ENCODE results near the gene FECH.

The FECH gene

DNA sequence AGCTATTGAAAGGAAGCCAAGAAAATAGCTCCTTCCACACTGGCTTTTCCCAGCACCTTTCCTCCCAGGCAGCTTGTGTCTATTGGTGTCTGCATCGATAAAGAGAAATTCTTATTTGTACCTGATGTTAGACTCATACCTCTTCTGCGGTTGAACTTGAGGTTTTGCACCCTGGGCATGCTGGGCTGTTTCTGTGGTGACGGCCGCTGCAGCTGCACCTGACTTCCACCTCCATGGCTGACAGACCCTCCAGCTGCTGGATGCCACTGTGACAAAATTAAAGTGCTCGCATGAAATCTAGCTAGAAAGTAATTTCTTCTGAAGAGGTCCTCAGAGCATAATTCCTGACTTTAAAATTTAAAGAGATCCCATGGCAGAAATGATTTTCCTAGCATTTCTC, 6.6 kb downstream of the FECH start:
- Histone ChIP-seq H3K9ac (ENCODE audit: low read length in 2 of 2) (no peak overlapping the region), H3K4me1 (ENCODE audit: control insufficient read depth, insufficient read depth, low read length) (no peaks in the 10 kb centered on the region), H3K36me3 (ENCODE audit: control insufficient read depth in 2 of 2, insufficient read depth in 2 of 2, low read length in 2 of 2) (peaks cover 23 to 29% of the 10 kb centered on the region in 2 donors), H3K4me3 (ENCODE audit: low read length in 2 of 2) (no peak overlapping the region), H3K27ac (ENCODE audit: low read length) (no peak overlapping the region), H3K9me3 (ENCODE audit: control insufficient read depth in 2 of 2, low read length in 2 of 2) (no peaks in the 10 kb centered on the region), H3K27me3 (ENCODE audit: control insufficient read depth in 1 of 2, insufficient read depth in 2 of 2, low read length in 2 of 2) (no peaks in the 10 kb centered on the region)

DNA sequence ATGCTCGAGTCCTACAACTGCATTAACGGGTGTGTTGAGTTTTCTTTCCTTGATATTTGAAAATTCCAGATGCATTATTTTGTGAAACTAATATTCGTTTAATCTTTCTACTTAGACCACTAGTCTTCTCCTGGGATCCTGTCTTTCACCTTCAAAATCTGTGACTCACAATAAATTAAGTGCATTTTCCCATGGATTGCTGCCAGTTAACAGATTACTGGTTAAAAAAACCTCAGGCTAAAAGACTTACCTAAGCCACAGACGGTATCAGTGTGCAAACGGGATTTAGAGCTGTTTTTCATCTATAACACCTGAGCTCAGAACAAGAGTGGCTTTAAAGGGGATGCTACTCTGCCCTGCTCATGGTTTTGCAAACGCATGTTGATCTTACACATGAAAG, 10.2 kb downstream of the FECH start:
- no peaks in the 10 kb centered on the region for H3K9me3 ChIP-seq (ENCODE audit: control insufficient read depth in 2 of 2, low read length in 2 of 2)
- no peak overlapping the region for H3K4me3 ChIP-seq (ENCODE audit: low read length in 2 of 2)
- peaks cover 25 to 39% of the 10 kb centered on the region in 2 donors for H3K36me3 ChIP-seq (ENCODE audit: control insufficient read depth in 2 of 2, insufficient read depth in 2 of 2, low read length in 2 of 2)
- no peak overlapping the region for H3K27ac ChIP-seq (ENCODE audit: low read length)
- no peak overlapping the region for H3K9ac ChIP-seq (ENCODE audit: low read length in 2 of 2)
- H3K27me3 ChIP-seq (ENCODE audit: control insufficient read depth in 1 of 2, insufficient read depth in 2 of 2, low read length in 2 of 2): no peaks in the 10 kb centered on the region
- H3K4me1 ChIP-seq (ENCODE audit: control insufficient read depth, insufficient read depth, low read length): no peaks in the 10 kb centered on the region

DNA sequence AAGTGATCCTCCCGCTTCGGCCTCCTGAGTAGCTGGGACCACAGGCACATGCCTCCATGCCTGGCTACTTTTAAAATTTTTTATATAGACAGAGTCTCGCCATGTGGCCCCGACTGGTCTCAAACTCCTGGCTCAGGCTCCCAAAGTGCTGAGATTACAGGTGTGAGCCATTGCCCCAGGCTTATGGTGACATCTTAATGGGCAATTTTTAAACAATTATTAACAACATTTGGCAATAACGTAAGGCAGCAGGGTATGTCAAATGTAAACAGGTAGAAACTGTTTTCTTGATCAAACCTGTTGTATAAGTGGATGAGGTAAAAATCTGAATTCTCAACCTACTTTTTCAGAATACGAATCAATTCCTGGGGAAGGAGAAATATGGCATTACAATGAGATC, 11.0 kb downstream of the FECH start:
- no peak overlapping the region for H3K27ac ChIP-seq (ENCODE audit: low read length)
- no peak overlapping the region for H3K4me3 ChIP-seq (ENCODE audit: low read length in 2 of 2)
- no peak overlapping the region for H3K9ac ChIP-seq (ENCODE audit: low read length in 2 of 2)
- H3K27me3 ChIP-seq (ENCODE audit: control insufficient read depth in 1 of 2, insufficient read depth in 2 of 2, low read length in 2 of 2): no peaks in the 10 kb centered on the region
- H3K36me3 ChIP-seq (ENCODE audit: control insufficient read depth in 2 of 2, insufficient read depth in 2 of 2, low read length in 2 of 2): peaks cover 33 to 43% of the 10 kb centered on the region in 2 donors
- no peaks in the 10 kb centered on the region for H3K4me1 ChIP-seq (ENCODE audit: control insufficient read depth, insufficient read depth, low read length)
- no peaks in the 10 kb centered on the region for H3K9me3 ChIP-seq (ENCODE audit: control insufficient read depth in 2 of 2, low read length in 2 of 2)

DNA sequence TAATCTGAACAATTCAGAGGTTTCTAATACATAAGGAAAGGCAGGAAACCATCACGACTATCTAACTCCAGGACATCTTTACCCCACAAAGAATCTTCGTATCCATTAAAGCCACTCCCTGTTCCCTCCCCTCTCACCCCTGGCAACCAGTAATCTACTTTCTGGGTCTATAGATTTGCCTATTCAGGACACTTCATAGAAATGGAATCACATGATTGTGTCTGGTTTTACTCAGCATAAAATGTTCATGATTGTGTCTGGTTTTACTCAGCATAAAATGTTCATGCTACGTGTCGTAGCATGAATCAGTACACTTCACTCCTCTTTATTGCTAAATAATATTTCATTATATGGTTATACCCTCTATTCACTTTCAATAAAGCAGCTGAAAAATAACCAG, 11.6 kb downstream of the FECH start:
- peaks cover 39 to 47% of the 10 kb centered on the region in 2 donors for H3K36me3 ChIP-seq (ENCODE audit: control insufficient read depth in 2 of 2, insufficient read depth in 2 of 2, low read length in 2 of 2)
- H3K27me3 ChIP-seq (ENCODE audit: control insufficient read depth in 1 of 2, insufficient read depth in 2 of 2, low read length in 2 of 2): no peaks in the 10 kb centered on the region
- H3K4me3 ChIP-seq (ENCODE audit: low read length in 2 of 2): no peak overlapping the region
- H3K4me1 ChIP-seq (ENCODE audit: control insufficient read depth, insufficient read depth, low read length): no peaks in the 10 kb centered on the region
- no peak overlapping the region for H3K9ac ChIP-seq (ENCODE audit: low read length in 2 of 2)
- H3K27ac ChIP-seq (ENCODE audit: low read length): no peak overlapping the region
- H3K9me3 ChIP-seq (ENCODE audit: control insufficient read depth in 2 of 2, low read length in 2 of 2): no peaks in the 10 kb centered on the region

DNA sequence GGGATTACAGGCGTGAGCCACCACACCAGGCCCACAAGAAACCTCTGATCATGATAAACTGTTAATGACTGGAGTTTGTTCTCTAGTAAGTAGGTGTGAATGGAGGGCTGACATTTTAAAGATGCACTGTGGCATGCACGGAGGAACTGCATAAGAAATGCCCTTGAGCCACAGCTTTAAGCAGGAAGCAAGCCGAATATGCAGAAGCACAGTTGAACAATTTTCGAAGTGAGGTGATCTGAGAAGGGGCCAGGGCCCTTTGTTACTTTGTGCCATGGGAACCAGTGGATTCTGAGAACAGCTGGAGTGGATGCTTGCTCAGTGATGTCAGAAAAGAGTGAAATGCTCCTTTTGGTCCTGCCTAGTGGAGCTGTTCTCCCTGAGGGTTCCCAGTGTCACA, 16.3 kb downstream of the FECH start:
- H3K4me3 ChIP-seq (ENCODE audit: low read length in 2 of 2): no peak overlapping the region

DNA sequence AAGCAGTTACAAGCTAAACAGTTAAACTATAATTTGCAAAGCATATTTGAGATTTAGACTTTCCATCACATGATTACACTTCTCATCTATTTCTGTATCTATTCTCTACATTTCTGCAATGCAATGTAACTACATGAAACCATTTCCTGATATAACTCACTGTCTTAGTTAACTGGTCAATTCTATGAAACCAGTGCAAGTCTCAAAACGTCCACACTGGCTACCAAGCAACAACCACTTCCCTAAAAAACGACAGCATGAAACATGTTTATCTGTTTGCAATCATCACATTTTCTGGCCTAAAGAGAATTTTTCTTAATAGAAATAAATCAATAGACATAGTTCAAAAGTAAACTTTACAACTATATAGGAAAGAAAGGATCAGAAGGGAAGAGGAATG, 17.4 kb downstream of the FECH start:
- no peaks in the 10 kb centered on the region for H3K27me3 ChIP-seq (ENCODE audit: control insufficient read depth in 1 of 2, insufficient read depth in 2 of 2, low read length in 2 of 2)
- no peak overlapping the region for H3K4me3 ChIP-seq (ENCODE audit: low read length in 2 of 2)
- H3K27ac ChIP-seq (ENCODE audit: low read length): no peak overlapping the region
- H3K4me1 ChIP-seq (ENCODE audit: control insufficient read depth, insufficient read depth, low read length): no peaks in the 10 kb centered on the region
- H3K9ac ChIP-seq (ENCODE audit: low read length in 2 of 2): no peak overlapping the region
- no peaks in the 10 kb centered on the region for H3K9me3 ChIP-seq (ENCODE audit: control insufficient read depth in 2 of 2, low read length in 2 of 2)
- H3K36me3 ChIP-seq (ENCODE audit: control insufficient read depth in 2 of 2, insufficient read depth in 2 of 2, low read length in 2 of 2): peaks cover 41 to 44% of the 10 kb centered on the region in 2 donors

More for the DNA sequence above, 16.3 kb downstream of the FECH start:
- no peaks in the 10 kb centered on the region for H3K27me3 ChIP-seq (ENCODE audit: control insufficient read depth in 1 of 2, insufficient read depth in 2 of 2, low read length in 2 of 2)
- H3K27ac ChIP-seq (ENCODE audit: low read length): no peak overlapping the region
- H3K9me3 ChIP-seq (ENCODE audit: control insufficient read depth in 2 of 2, low read length in 2 of 2): no peaks in the 10 kb centered on the region
- no peaks in the 10 kb centered on the region for H3K4me1 ChIP-seq (ENCODE audit: control insufficient read depth, insufficient read depth, low read length)
- no peak overlapping the region for H3K9ac ChIP-seq (ENCODE audit: low read length in 2 of 2)
- peaks cover 41 to 46% of the 10 kb centered on the region in 2 donors for H3K36me3 ChIP-seq (ENCODE audit: control insufficient read depth in 2 of 2, insufficient read depth in 2 of 2, low read length in 2 of 2)

DNA sequence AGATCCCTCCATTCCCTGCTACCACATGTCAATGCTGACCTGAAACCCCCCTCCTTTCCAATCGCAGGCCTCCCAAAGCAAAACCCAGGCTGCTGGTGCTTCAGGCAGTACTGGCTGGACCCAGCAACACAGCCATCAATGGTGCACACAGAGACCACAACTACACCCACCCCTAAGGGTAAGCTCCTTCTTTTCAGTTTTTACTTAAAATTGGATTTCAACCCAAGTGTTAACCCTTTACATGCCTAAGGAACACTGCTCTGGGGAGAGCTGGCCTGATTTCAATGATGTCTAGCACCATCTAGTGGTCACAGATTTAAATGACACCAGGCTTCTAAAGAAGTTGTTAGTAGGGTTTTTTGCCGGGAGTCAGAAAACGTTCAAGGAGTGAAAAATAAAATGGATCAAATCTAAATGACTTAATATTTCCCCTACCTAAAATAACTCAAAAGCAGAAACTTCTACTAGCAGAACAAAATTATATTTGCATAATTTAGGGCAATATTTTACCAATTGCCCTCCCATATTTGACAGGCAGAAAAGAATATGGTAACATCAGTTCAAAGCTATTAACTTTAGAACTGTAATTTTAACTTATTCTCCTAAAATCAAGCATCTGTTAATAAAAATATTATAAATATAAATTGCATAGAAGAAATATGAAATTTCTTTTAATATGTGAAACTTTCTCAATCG, 24.6 kb downstream of the FECH start:
- Histone ChIP-seq H3K27ac (ENCODE audit: low read length) (no peak overlapping the region), H3K9ac (ENCODE audit: low read length in 2 of 2) (no peak overlapping the region), H3K9me3 (ENCODE audit: control insufficient read depth in 2 of 2, low read length in 2 of 2) (no peaks in the 10 kb centered on the region), H3K4me1 (ENCODE audit: control insufficient read depth, insufficient read depth, low read length) (peaks cover 3% of the 10 kb centered on the region), H3K27me3 (ENCODE audit: control insufficient read depth in 1 of 2, insufficient read depth in 2 of 2, low read length in 2 of 2) (no peaks in the 10 kb centered on the region), H3K4me3 (ENCODE audit: low read length in 2 of 2) (no peak overlapping the region), H3K36me3 (ENCODE audit: control insufficient read depth in 2 of 2, insufficient read depth in 2 of 2, low read length in 2 of 2) (peaks cover 10 to 19% of the 10 kb centered on the region in 2 donors)

DNA sequence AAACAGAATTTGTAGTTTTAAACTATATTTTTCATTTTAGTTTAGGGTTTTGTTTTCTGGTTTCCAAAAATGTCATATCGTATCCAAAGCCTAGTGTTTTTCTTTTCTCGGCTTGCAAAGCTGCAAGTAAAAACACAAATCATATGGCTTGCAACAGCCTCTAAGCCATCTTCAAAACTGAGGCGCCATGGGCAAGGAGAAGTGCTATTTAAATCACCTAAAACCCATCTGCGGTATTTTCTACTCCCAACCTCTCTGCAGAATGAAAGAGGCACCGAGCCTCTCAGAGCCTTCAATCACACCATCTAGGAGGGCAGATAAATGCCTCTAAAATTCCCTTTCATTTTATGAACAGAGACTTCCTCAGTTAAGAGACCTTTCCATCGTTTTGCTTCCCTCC, 25.2 kb downstream of the FECH start:
- no peak overlapping the region for H3K4me3 ChIP-seq (ENCODE audit: low read length in 2 of 2)
- peaks cover 13 to 18% of the 10 kb centered on the region in 2 donors for H3K36me3 ChIP-seq (ENCODE audit: control insufficient read depth in 2 of 2, insufficient read depth in 2 of 2, low read length in 2 of 2)
- H3K4me1 ChIP-seq (ENCODE audit: control insufficient read depth, insufficient read depth, low read length): peaks cover 3% of the 10 kb centered on the region
- H3K9ac ChIP-seq (ENCODE audit: low read length in 2 of 2): no peak overlapping the region
- no peaks in the 10 kb centered on the region for H3K9me3 ChIP-seq (ENCODE audit: control insufficient read depth in 2 of 2, low read length in 2 of 2)
- no peaks in the 10 kb centered on the region for H3K27me3 ChIP-seq (ENCODE audit: control insufficient read depth in 1 of 2, insufficient read depth in 2 of 2, low read length in 2 of 2)
- H3K27ac ChIP-seq (ENCODE audit: low read length): no peak overlapping the region

DNA sequence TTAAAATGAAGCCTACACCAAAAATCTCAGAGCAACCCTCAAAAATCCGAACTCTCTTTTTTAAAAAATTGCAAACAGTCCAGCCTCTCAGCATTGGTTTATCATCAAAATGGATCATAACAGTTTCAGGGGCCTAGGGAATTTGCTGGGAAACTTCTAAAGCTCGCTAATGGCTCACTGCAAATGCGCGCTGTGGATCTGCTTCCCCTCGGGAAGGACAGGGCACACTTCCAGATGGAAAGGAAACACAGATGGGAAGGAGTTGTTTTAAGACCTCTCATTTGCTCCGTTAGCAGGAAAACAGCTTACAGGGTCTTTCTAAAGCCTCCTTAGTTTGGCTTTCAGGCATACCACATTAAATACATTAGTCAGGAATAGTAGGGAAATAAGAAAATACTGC, 27.2 kb downstream of the FECH start:
- no peak overlapping the region for H3K9ac ChIP-seq (ENCODE audit: low read length in 2 of 2)

DNA sequence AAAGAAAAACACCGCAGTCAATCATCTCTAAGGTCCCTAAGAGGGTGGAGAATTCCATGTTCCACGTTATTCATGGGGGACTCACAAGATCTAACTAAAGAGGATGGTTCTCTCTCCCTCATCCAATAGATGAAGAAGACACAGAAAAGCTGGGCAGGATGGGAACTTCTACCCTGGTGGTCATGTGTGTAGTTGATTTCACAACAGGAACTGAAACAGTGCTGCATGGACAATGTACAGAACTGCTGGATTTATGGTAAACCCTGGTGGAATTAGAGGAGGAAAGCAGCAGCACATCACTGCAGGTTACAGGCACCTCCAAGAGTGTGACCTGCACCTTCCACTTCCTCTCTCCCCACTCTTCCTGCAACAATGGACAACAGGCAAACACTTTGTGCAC, 31.4 kb downstream of the FECH start:
- no peaks in the 10 kb centered on the region for H3K27me3 ChIP-seq (ENCODE audit: control insufficient read depth in 1 of 2, insufficient read depth in 2 of 2, low read length in 2 of 2)
- no peak overlapping the region for H3K27ac ChIP-seq (ENCODE audit: low read length)
- no peak overlapping the region for H3K9ac ChIP-seq (ENCODE audit: low read length in 2 of 2)
- H3K36me3 ChIP-seq (ENCODE audit: control insufficient read depth in 2 of 2, insufficient read depth in 2 of 2, low read length in 2 of 2): peaks cover 25 to 30% of the 10 kb centered on the region in 2 donors
- no peaks in the 10 kb centered on the region for H3K9me3 ChIP-seq (ENCODE audit: control insufficient read depth in 2 of 2, low read length in 2 of 2)
- no peaks in the 10 kb centered on the region for H3K4me1 ChIP-seq (ENCODE audit: control insufficient read depth, insufficient read depth, low read length)
- no peak overlapping the region for H3K4me3 ChIP-seq (ENCODE audit: low read length in 2 of 2)

More for the DNA sequence above, 27.2 kb downstream of the FECH start:
- H3K9me3 ChIP-seq (ENCODE audit: control insufficient read depth in 2 of 2, low read length in 2 of 2): no peaks in the 10 kb centered on the region
- H3K36me3 ChIP-seq (ENCODE audit: control insufficient read depth in 2 of 2, insufficient read depth in 2 of 2, low read length in 2 of 2): peaks cover 14 to 21% of the 10 kb centered on the region in 2 donors
- H3K27me3 ChIP-seq (ENCODE audit: control insufficient read depth in 1 of 2, insufficient read depth in 2 of 2, low read length in 2 of 2): no peaks in the 10 kb centered on the region
- no peak overlapping the region for H3K27ac ChIP-seq (ENCODE audit: low read length)
- peaks cover 3% of the 10 kb centered on the region for H3K4me1 ChIP-seq (ENCODE audit: control insufficient read depth, insufficient read depth, low read length)
- no peak overlapping the region for H3K4me3 ChIP-seq (ENCODE audit: low read length in 2 of 2)

DNA sequence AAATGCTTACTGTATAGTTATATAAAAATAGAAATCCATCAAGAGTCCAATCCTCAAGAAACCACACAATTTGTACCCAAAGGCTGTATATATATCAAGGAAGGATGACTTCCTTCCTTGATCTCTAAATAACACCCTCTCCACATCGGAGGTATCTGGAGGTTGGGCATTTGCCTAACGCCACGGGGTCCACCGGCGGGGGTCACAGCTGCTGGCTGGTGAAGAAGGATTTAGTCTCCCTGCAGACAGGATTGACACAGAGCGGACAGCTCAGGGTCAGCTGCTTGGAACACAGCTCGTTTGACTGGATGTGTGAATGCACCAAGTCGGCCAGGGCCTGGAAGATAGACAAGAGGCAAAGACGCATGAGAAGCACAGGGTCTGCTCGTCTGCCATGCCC, 36.0 kb downstream of the FECH start:
- H3K4me3 ChIP-seq (ENCODE audit: low read length in 2 of 2): no peak overlapping the region
- H3K4me1 ChIP-seq (ENCODE audit: control insufficient read depth, insufficient read depth, low read length): no peaks in the 10 kb centered on the region
- no peak overlapping the region for H3K9ac ChIP-seq (ENCODE audit: low read length in 2 of 2)
- H3K36me3 ChIP-seq (ENCODE audit: control insufficient read depth in 2 of 2, insufficient read depth in 2 of 2, low read length in 2 of 2): peaks cover 24 to 25% of the 10 kb centered on the region in 2 donors
- H3K27ac ChIP-seq (ENCODE audit: low read length): no peak overlapping the region
- no peaks in the 10 kb centered on the region for H3K9me3 ChIP-seq (ENCODE audit: control insufficient read depth in 2 of 2, low read length in 2 of 2)
- no peaks in the 10 kb centered on the region for H3K27me3 ChIP-seq (ENCODE audit: control insufficient read depth in 1 of 2, insufficient read depth in 2 of 2, low read length in 2 of 2)

Data from stomach smooth muscle (tissue), 2 donors.